ENCODE measurements around the gene SERINC5. TPM values are rescaled to one million over a fixed set of nuclear protein-coding genes. Genes with fewer than 3 reads are reported as not detected.

Gene SERINC5
- polyA plus RNA-seq, 1 of the 3 experiments (the other 2 are of a cell fraction): 4.5 TPM

GRCh38 chr5:80255431-80255810, 427 bp downstream of the SERINC5 start:
- H4K20me1 ChIP-seq (ENCODE audit: insufficient read depth): no peaks in the 10 kb centered on the region
- H3K4me1 ChIP-seq (ENCODE audit: control insufficient read depth in 1 of 2, insufficient read depth in 2 of 2, low read depth in 1 of 2, low read length in 1 of 2): peaks cover 11 to 12% of the 10 kb centered on the region in 2 experiments
- peak overlapping the region; percentile 76; the same call in 1 of the 2 replicates for H3K9ac ChIP-seq
- H3K4me2 ChIP-seq: peak overlapping the region; percentile 99
- peak overlapping the region; percentile 64 to 77; a peak in 3 of 4 replicates for H3K27ac ChIP-seq (ENCODE audit: low read depth in 2 of 2, low read length in 1 of 2)
- TF ChIP-seq MEF2A (IDR thresholded peaks at IDR 0.05; ENCODE audit: borderline replicate concordance, low read depth) (no peak), NFIC (IDR thresholded peaks at IDR 0.05; ENCODE audit: borderline replicate concordance) (no peak), TEAD4 (IDR thresholded peaks at IDR 0.05; ENCODE audit: borderline replicate concordance, insufficient read depth) (no peak), CTCF (IDR thresholded peaks at IDR 0.05) (no peak), NRF1 (IDR thresholded peaks at IDR 0.05; ENCODE audit: low read depth, low read length) (0 out of 2 replicates have a peak, but pooled peaks have one; percentile 7), SIN3A (IDR thresholded peaks at IDR 0.05; ENCODE audit: borderline replicate concordance, low read depth, low read length) (peak; percentile 43; the same call in 1 of the 2 replicates), REST (IDR thresholded peaks at IDR 0.05; ENCODE audit: low read depth, low read length) (no peak), ELF1 (IDR thresholded peaks at IDR 0.05) (no peak), USF2 (IDR thresholded peaks at IDR 0.05; ENCODE audit: borderline replicate concordance, low read depth, low read length) (no peak), GATA2 (CRISPR knock-in tag; IDR thresholded peaks at IDR 0.05) (no peak), MXI1 (IDR thresholded peaks at IDR 0.05; ENCODE audit: low read depth, low read length) (peak; percentile 61), FOSL2 (IDR thresholded peaks at IDR 0.05; ENCODE audit: borderline replicate concordance, low read depth) (no peak), MAX (IDR thresholded peaks at IDR 0.05; ENCODE audit: low read depth) (no peak), RXRA (IDR thresholded peaks at IDR 0.05; ENCODE audit: borderline replicate concordance, low read depth) (no peak), CHD2 (IDR thresholded peaks at IDR 0.05; ENCODE audit: low read length, partially characterized antibody) (no peak), TAF1 (IDR thresholded peaks at IDR 0.05; ENCODE audit: borderline replicate concordance, low read depth, low read length) (no peak), SMC3 (IDR thresholded peaks at IDR 0.05; ENCODE audit: low read depth, low read length) (no peak), RFX5 (IDR thresholded peaks at IDR 0.05; ENCODE audit: low read length) (no peak), POLR2AphosphoS5 (IDR thresholded peaks at IDR 0.05; ENCODE audit: low read depth, low read length) (no peak)
- H3K27me3 ChIP-seq (ENCODE audit: insufficient read depth): no peaks in the 10 kb centered on the region
- CTCF ChIA-PET: interaction anchor here (1.1 to 5.8 kb wide), 5 partner anchors 15 to 164 kb away, joined by 3 to 32 read pairs (median 4); no protein-coding TSS in a partner anchor
- H3K79me2 ChIP-seq (ENCODE audit: insufficient read depth): peaks cover 41% of the 10 kb centered on the region
- peak overlapping the region; percentile 75 for H2AFZ ChIP-seq (ENCODE audit: low read depth)
- peak; percentile 84 for DNase-seq
- WGBS (ENCODE audit: low lambda C conversion rate): 3% methylated on average over 8 of the region's 37 CpGs
- peak overlapping the region; percentile 79 to 94 for H3K4me3 ChIP-seq (ENCODE audit: low read depth in 2 of 2, low read length in 1 of 2)
- POLR2A ChIA-PET: interaction anchor here (1.0 to 2.5 kb wide), 5 partner anchors 11 to 164 kb away, joined by 3 to 11 read pairs (median 4); no protein-coding TSS in a partner anchor
- no peaks in the 10 kb centered on the region for H3K9me3 ChIP-seq
- H3F3A ChIP-seq (replicated peaks; ENCODE audit: insufficient read depth): peaks cover 13% of the 10 kb centered on the region
- H3K36me3 ChIP-seq (replicated peaks in 1 of 2; ENCODE audit: control insufficient read depth in 1 of 2, insufficient read depth in 2 of 2, low read length in 1 of 2): no peaks in the 10 kb centered on the region
- H3K9me2 ChIP-seq: no peaks in the 10 kb centered on the region
